Measurements from ENCODE around the gene HUS1B.

- TF ChIP-seq, protein P1, sequence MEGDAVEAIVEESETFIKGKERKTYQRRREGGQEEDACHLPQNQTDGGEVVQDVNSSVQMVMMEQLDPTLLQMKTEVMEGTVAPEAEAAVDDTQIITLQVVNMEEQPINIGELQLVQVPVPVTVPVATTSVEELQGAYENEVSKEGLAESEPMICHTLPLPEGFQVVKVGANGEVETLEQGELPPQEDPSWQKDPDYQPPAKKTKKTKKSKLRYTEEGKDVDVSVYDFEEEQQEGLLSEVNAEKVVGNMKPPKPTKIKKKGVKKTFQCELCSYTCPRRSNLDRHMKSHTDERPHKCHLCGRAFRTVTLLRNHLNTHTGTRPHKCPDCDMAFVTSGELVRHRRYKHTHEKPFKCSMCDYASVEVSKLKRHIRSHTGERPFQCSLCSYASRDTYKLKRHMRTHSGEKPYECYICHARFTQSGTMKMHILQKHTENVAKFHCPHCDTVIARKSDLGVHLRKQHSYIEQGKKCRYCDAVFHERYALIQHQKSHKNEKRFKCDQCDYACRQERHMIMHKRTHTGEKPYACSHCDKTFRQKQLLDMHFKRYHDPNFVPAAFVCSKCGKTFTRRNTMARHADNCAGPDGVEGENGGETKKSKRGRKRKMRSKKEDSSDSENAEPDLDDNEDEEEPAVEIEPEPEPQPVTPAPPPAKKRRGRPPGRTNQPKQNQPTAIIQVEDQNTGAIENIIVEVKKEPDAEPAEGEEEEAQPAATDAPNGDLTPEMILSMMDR (IDR thresholded peaks at IDR 0.05; ENCODE audit: control extremely low read depth in 1 of 3, insufficient read depth in 1 of 3, low read depth in 1 of 3, low read length in 3 of 3): no peak
- TF ChIP-seq POLR2A (IDR thresholded peaks at IDR 0.05; ENCODE audit: control extremely low read depth in 1 of 2, low read depth in 2 of 2, low read length in 2 of 2): no peak; a peak in 1 of 3 replicates
- TF ChIP-seq SUZ12 (IDR thresholded peaks at IDR 0.05; ENCODE audit: low read length): no peak
- no peak for TF ChIP-seq GABPA (IDR thresholded peaks at IDR 0.05; ENCODE audit: borderline replicate concordance, insufficient read depth, low read length)
- TF ChIP-seq ZNF274 (IDR thresholded peaks at IDR 0.05; ENCODE audit: borderline replicate concordance, extremely low read depth, low read length): no peak
- peak; percentile 46; the same call in 1 of the 2 replicates for TF ChIP-seq POLR2AphosphoS5 (IDR thresholded peaks at IDR 0.05; ENCODE audit: low read depth, low read length)
- TF ChIP-seq, protein P2, sequence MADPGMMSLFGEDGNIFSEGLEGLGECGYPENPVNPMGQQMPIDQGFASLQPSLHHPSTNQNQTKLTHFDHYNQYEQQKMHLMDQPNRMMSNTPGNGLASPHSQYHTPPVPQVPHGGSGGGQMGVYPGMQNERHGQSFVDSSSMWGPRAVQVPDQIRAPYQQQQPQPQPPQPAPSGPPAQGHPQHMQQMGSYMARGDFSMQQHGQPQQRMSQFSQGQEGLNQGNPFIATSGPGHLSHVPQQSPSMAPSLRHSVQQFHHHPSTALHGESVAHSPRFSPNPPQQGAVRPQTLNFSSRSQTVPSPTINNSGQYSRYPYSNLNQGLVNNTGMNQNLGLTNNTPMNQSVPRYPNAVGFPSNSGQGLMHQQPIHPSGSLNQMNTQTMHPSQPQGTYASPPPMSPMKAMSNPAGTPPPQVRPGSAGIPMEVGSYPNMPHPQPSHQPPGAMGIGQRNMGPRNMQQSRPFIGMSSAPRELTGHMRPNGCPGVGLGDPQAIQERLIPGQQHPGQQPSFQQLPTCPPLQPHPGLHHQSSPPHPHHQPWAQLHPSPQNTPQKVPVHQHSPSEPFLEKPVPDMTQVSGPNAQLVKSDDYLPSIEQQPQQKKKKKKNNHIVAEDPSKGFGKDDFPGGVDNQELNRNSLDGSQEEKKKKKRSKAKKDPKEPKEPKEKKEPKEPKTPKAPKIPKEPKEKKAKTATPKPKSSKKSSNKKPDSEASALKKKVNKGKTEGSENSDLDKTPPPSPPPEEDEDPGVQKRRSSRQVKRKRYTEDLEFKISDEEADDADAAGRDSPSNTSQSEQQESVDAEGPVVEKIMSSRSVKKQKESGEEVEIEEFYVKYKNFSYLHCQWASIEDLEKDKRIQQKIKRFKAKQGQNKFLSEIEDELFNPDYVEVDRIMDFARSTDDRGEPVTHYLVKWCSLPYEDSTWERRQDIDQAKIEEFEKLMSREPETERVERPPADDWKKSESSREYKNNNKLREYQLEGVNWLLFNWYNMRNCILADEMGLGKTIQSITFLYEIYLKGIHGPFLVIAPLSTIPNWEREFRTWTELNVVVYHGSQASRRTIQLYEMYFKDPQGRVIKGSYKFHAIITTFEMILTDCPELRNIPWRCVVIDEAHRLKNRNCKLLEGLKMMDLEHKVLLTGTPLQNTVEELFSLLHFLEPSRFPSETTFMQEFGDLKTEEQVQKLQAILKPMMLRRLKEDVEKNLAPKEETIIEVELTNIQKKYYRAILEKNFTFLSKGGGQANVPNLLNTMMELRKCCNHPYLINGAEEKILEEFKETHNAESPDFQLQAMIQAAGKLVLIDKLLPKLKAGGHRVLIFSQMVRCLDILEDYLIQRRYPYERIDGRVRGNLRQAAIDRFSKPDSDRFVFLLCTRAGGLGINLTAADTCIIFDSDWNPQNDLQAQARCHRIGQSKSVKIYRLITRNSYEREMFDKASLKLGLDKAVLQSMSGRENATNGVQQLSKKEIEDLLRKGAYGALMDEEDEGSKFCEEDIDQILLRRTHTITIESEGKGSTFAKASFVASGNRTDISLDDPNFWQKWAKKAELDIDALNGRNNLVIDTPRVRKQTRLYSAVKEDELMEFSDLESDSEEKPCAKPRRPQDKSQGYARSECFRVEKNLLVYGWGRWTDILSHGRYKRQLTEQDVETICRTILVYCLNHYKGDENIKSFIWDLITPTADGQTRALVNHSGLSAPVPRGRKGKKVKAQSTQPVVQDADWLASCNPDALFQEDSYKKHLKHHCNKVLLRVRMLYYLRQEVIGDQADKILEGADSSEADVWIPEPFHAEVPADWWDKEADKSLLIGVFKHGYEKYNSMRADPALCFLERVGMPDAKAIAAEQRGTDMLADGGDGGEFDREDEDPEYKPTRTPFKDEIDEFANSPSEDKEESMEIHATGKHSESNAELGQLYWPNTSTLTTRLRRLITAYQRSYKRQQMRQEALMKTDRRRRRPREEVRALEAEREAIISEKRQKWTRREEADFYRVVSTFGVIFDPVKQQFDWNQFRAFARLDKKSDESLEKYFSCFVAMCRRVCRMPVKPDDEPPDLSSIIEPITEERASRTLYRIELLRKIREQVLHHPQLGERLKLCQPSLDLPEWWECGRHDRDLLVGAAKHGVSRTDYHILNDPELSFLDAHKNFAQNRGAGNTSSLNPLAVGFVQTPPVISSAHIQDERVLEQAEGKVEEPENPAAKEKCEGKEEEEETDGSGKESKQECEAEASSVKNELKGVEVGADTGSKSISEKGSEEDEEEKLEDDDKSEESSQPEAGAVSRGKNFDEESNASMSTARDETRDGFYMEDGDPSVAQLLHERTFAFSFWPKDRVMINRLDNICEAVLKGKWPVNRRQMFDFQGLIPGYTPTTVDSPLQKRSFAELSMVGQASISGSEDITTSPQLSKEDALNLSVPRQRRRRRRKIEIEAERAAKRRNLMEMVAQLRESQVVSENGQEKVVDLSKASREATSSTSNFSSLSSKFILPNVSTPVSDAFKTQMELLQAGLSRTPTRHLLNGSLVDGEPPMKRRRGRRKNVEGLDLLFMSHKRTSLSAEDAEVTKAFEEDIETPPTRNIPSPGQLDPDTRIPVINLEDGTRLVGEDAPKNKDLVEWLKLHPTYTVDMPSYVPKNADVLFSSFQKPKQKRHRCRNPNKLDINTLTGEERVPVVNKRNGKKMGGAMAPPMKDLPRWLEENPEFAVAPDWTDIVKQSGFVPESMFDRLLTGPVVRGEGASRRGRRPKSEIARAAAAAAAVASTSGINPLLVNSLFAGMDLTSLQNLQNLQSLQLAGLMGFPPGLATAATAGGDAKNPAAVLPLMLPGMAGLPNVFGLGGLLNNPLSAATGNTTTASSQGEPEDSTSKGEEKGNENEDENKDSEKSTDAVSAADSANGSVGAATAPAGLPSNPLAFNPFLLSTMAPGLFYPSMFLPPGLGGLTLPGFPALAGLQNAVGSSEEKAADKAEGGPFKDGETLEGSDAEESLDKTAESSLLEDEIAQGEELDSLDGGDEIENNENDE (IDR thresholded peaks at IDR 0.05; ENCODE audit: insufficient replicate concordance, low read length): no peak
- no peak for TF ChIP-seq RXRA (IDR thresholded peaks at IDR 0.05; ENCODE audit: insufficient read depth, low read depth, low read length)
- no peak for TF ChIP-seq ATF3 (IDR thresholded peaks at IDR 0.05; ENCODE audit: insufficient read depth, low read depth, low read length)
- peak; percentile 74 to 88; a peak in 2 of 4 replicates for TF ChIP-seq HDAC2 (IDR thresholded peaks at IDR 0.05; ENCODE audit: borderline replicate concordance in 1 of 2, low read depth in 2 of 2, low read length in 2 of 2)
- TF ChIP-seq CBX8 (IDR thresholded peaks at IDR 0.05; ENCODE audit: borderline replicate concordance, low read depth, low read length): no peak
- peak; percentile 62 for TF ChIP-seq TAF1 (IDR thresholded peaks at IDR 0.05; ENCODE audit: low read depth, low read length)
- no peak; the same call in 1 of the 2 replicates for TF ChIP-seq TBP (IDR thresholded peaks at IDR 0.05; ENCODE audit: low read depth, low read length)
Observed at GRCh38 chr6:683742-684440, 27.0 kb upstream of the HUS1B start.
